A673 (cell line): ENCODE results near the gene UBA6.

Source experiments
- EZH2 ChIP-seq: fragments of 200-600 bp; sonication (generic); IDR thresholded peaks from 2 replicates; pipeline ENCODE4 v1.6.1; 2017; ENCODE audit warnings: borderline replicate concordance, low read depth, mild to moderate bottlenecking, mixed read lengths, antibody characterized with exemption, low read length; ENCODE audit not compliant: poor library complexity, severe bottlenecking
- TF ChIP-seq, protein P1 (sequence below): fragments of 300-800, 200-600 bp; sonication (generic); conservative IDR thresholded peaks from 2 replicates; pipeline ENCODE4 v1.5.1; 2017; ENCODE audit warnings: low read depth, mild to moderate bottlenecking, antibody characterized with exemption, low read length, moderate library complexity, mixed read lengths

- TF ChIP-seq, protein P1, sequence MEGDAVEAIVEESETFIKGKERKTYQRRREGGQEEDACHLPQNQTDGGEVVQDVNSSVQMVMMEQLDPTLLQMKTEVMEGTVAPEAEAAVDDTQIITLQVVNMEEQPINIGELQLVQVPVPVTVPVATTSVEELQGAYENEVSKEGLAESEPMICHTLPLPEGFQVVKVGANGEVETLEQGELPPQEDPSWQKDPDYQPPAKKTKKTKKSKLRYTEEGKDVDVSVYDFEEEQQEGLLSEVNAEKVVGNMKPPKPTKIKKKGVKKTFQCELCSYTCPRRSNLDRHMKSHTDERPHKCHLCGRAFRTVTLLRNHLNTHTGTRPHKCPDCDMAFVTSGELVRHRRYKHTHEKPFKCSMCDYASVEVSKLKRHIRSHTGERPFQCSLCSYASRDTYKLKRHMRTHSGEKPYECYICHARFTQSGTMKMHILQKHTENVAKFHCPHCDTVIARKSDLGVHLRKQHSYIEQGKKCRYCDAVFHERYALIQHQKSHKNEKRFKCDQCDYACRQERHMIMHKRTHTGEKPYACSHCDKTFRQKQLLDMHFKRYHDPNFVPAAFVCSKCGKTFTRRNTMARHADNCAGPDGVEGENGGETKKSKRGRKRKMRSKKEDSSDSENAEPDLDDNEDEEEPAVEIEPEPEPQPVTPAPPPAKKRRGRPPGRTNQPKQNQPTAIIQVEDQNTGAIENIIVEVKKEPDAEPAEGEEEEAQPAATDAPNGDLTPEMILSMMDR, result no peak
- TF ChIP-seq EZH2, result no peak
Measured at GRCh38 chr4:67721770-67722597, 21.0 kb upstream of the UBA6 start.
